Measurements from ENCODE around the gene TNPO1.

The TNPO1 gene

DNA sequence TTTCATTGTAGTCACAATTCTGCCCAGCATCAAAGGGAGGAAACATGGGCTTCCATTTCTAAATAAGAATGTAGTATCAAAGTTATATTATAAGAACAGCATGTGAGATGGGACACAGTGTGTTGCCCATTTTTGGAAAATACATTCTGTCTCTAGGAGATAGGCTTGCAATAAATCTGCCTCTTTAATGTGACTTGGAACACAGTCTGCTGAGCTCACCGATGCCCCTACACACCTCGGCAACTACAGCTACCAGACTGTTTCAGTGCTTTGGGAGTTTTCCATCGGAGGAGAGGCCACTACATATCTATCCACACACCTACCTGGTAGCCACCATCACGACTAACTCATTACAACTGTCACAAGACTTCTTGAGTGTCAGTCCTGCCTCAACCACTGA is 120.4 kb downstream of the TNPO1 start:
- DNase-seq: no peak

DNA sequence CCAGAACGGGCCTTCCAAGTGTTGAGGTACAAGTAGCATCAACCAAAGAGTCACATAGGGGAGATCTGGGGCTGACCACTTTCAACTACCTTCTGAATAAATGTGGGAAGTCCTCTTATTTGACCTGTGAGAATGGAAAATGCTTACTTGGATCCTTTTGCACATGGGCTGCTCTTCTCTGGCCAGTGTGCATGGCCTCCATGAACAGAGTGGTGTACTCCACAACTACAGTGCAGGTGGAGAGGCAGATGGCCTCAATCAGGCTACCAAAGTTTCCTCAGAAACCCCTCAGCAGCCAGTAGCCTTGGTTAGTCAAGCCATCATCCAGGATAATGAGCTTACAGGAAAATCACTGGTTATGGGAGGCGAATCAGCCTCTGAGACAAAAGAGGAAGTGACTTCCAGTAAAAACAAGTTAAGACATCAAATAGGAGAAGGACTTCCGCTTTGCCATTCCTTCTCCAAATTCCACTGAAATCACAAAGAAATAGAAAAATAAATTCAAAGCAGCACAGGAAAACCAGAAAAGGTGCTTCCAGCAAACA is 121.1 kb downstream of the TNPO1 start:
- DNase-seq: no peak

DNA sequence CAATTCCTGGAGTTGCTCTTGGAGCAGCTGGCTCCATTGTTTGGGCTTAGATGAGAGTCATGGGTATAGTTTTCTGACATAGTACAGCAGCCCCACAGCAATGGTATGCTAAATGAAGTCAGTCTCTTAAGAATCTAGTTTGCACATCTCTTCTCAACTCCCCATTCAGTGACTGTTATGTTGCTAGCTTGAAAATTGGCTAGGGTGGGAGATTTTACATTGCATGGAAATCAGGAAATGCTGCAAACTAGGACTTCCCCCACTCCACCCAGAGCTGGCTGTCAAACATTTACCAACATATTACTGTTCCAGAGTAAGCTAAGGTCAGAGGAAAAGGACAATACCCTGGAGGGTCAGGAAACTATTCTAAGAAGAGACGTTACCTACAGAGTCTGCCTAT is 121.7 kb downstream of the TNPO1 start:
- DNase-seq: no peak

DNA sequence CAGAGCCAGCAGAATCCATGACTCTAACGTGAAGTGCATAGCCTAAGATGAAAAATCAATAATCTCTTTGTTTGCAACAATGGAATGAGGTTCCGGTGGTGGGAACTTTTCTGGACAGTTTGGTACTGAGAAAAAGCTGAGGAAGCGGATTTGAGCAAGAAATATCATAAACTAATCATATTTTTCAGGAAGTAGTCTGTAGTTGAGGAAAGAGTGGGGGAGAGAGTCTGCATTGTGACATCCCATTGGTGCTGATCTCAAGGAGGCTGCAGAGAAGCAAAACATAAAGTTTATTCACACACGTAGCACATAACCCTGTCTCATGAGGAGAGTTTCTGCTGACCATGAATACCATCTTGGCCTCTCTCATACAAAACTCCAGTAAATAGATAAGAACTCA is 123.6 kb downstream of the TNPO1 start:
- DNase-seq: no peak

DNA sequence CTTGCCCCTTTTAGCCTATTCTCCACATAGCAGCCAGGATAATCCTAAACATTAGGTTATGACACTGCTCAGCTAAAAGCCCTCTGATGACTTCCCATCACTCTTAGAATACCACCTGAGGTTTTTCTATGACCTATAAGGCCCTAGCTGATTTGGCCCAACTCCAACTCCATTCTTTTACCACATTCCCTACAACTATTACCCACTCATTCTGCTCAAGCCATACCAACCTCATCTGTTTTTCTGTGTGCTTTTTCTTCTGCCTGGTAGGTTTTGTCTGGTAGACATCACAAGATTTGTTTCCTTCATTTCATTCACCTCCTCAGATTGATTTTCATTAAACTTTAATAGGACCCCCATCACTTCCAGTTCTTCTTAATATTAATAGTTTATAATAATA is 126.8 kb downstream of the TNPO1 start:
- no peak for DNase-seq

DNA sequence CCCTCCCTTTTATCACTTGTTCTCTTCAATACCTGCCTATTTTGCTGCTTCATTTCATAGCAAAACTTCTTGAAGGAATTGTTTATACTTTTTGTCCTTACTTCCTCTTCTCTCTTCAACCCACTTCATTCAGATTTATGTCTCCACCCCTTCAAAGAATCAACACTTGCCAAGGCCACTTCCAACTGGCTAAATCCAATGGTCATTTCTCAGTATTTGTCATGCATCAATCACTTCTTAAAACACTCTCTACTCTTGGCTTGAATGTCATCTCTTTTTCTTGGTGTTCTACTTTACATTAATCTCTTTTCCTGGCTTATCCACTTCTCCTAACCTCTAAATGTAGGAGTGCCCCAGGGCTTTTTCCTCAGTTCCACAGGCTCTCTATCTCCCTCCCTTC is 131.0 kb downstream of the TNPO1 start:
- no peak for DNase-seq

DNA sequence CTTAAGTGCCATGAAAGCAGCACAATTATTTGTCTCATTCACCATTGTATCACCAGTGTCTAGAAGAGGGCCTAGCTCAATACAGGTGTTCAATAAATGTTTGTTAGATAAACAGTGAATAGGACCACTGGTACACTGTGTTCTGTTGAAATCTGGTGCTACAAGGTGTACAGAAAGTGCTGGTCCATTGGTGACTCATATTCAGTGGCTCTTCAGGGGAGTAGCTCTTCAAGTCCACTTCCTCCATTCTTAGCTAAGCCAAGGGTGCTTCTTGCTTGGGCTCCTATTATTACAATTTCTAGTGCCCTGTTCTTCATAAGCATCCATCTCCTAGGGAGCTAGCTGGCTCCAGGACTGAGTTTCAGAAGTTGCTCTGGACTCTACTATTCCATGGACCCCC is 133.0 kb downstream of the TNPO1 start:
- no peak for DNase-seq

DNA sequence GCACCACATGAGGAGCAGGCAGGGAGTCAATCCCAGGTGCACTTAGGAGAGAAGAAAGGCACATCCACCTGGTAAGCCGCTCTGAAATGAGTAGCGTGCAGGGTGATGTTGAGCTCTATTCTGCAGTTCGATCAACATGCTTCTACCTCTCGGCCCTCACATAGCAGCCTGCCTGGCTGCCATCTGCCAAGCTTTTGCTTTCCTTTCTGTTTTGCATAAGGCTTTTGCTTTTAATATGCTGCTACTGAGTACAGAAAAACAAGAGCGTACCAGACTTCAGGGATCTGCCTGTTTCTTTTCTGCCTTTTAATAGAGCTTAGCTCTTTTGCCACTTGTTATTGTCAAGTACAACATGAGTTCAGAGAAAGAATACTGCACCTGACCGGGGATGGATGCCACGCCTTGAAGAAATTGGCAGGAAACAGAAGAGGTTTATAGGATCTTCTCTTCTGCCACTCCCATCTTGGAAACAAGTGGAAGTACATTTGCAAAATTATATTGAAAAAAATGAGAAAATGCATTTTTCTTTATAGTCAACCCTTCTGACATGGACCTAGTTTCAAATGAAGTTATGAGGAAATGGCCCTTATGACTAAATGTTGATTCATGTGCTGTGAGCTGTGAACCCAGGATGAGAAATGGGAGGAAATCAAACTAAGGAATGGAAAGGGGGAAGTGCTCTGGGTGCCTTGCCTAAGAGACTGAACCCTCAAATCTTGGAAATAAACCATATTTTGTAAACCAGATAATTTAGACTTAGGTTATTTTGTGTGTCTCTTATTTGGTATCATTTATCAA is 135.4 kb downstream of the TNPO1 start:
- DNase-seq: no peak

DNA sequence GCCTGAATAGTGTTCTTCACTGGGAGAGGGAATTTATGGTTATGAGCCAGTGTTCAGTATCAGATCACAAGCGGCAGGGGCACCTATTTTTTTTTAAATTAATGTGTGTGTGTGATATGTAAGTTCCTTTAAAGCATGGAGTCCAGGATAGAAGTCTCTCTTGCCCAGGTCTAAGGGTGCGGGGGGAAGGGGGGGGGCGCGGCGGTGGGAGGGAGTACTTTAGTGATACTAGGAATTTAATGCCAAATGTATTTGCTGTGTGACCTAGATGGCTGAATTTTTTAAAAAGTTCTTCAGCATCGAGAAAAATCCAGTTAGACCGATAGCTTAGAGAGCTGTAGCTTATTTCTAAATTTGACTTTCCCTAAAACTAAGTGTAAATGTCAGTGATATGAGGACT is 137.9 kb downstream of the TNPO1 start:
- no peak for DNase-seq

DNA sequence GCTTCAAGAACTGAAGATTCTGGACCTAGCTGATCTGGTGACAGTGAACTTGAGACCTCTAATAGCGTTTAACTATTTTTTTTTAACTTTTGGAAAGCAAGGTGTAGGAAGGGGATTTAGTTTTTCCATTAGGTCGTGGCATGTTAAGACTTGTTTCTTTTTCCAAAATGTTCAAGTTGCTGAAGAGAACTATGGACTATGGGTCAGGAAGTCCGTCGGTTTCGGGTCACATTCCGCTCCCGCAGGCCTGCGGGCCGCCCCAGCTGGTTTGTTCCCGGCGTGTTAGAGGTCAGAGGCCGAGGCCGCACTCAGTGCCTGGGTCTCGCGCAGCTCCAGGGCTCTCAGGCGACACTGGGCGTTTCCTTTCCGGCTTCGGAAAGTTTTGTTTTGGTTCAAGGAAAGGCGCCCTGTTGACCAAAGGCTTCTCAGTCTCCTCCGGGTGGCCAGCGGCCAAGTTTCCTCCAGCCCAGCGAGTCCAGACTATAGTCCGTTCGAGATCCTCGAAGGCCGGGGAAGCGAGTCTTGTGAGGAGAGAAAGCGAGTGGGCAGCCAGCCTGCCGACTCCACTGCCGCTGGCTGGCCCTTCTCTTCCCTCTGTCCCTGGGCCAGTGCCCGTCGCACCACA is 138.8 kb downstream of the TNPO1 start:
- no peak for DNase-seq

DNA sequence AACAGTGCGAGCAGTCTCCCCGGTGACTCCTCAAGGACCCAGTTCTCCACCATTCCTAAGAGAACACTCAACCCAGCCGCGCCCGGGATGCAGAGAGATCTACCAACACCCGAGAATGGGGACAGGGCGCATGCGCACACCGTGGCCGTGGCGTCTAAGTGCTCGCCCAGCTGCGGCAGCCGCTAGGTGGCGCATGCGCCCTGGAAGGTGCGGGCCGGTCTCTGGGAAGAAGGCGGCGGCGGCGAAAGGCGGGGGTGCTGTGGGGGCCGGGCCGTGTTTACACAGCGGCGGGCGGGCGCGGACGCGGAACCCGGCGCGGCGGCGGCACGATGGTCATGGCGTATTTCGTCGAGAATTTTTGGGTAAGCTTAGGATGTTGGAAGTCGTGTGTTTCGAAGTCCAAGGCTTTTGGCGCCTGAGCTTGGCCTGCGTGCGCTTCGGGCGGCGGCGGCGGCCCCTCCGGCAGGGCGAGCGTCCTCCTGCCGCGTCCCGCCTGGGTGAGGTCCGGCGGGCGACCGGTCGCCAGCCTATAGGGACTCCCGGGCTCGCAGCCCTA is 139.4 kb downstream of the TNPO1 start, which contains the start of gene FCHO2:
TSS of gene FCHO2 (plus strand) at position 274 of the 556 bp plus-strand sequence. CDS start at position 330, 56 bp downstream.
- peak; percentile 66 for DNase-seq

DNA sequence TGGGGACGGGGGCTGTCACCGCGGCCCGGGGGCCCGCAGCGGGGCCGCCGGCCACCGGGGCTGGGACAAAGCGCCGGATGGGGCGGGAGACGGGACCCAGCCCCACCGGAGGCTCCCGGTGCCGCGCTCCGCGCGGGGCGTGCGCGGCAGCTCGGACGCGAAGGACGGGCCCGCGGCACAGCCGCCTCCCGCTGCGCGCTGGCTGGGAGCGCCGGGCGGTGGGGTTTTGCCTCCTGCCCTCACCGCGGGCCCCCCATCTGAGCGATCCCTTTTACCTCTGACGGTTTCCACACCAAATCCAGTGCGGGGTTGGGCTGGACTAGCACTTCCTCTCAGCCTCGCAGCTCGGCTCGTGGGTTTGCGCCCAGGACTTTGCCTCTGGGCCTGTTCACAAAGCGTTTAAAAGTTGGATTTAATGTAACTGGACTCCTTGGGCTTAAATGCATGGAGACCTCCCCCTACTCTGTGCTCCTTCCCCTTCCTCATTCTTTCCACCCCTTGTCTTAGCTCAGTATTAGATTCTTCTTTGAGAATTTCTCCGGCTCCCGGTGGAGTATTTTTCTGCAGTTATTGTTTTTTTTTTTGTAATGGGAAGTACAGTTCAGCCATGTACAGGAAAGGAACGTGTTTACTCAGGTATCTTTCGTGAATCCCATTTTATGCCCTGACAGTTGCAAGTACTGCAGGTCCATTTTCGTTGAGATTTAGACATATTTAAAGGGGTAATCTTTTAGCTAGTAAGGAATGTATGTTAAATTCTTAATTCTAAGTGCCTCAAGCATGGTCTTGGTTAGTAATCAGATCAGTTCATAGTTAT is 140.1 kb downstream of the TNPO1 start:
- no peak for DNase-seq

DNA sequence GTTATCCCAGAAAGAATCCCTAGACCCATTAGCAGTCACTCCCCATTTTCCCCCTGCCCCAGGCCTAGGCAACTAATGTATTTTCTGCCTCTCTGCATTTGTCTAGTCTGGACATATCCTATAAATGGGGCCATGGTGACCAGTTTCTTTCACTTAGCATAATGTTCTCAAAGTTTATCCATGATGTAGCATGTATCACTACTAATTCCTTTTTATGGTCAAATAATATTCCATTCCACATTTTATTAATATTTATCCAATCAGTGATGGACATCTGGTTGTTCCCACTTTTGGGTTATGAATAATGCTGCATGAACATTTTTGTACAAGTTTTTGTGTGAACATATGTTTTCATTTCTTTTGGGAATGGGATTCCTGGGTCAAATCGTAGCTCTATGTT is 140.9 kb downstream of the TNPO1 start:
- no peak for DNase-seq

DNA sequence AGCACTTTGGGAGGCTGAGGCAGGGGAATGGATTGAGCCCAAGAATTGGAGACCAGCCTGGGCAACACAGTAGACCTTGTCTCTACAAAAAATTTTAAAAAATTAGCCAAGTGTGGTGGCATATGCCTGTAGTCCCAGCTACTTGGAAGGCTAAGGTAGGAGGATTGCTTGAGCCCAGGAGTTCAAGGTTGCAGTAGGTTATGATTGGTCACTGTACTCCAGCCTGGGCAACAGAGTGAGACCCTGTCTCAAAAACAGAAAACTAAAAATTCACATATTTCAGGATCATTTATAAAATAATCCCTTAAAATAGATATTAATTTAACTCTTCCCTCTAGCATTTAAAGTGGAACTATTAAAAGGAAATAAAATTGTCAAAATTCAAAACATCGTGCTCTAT is 142.8 kb downstream of the TNPO1 start:
- no peak for DNase-seq
